K562 (cell line): ENCODE data around the gene DNAJC1. TPM values are rescaled to one million over a fixed set of nuclear protein-coding genes. Genes with fewer than 3 reads are reported as not detected.

Source experiments
- ATAC-seq: fragments of 200-7000 bp; cut with Tn5 transposase; 3 replicates; pipeline ENCODE4 v1.9.1; 2020; ENCODE audit warnings: moderate library complexity
- BruUV-seq: library from RNA; stranded (reverse); fragments of 400-500 nt; replicated peaks from 2 replicates; lab custom pipeline; 2021; lab: Mats Ljungman, UMichigan
- CTCF ChIA-PET: fragments of 300-600 bp; formaldehyde crosslinking; extraction: SDS; loops from one replicate; lab custom pipeline; 2021; ENCODE audit warnings: low intra/inter-chr PET ratio; lab: Yijun Ruan, JAX
- POLR2A ChIA-PET: fragments of 300-600, 350-650 bp; sonication (Branson Sonifier 250); formaldehyde crosslinking; extraction: SDS; loops from one replicate; lab custom pipeline; 2021; ENCODE audit warnings: antibody characterized with exemption, inconsistent platforms; lab: Yijun Ruan, JAX
- DNase-seq, 4 experiments: peaks; one replicate each; pipeline versions ENCODE4 v3.0.0 to v3.0.0-alpha.2; 2011 to 2018; ENCODE audit warnings: low spot score in 3 of 4, mixed read lengths in 3 of 4; ENCODE audit errors: extremely low read depth in 1 of 4
- FAIRE-seq: peaks from 2 replicates; lab custom pipeline; 2011; peaks lifted over from hg19 to GRCh38; lab: Jason Lieb, UNC
- H2AFZ ChIP-seq: 2 replicates; pipeline ENCODE4 v1.6.0; 2011; ENCODE audit warnings: low read depth, low read length, control low read depth, inconsistent platforms
- H3K27ac ChIP-seq: fragments of 200-600 bp; 3 replicates; pipeline ENCODE4 v1.8.0; 2011; ENCODE audit warnings: low read depth, mild to moderate bottlenecking, control low read depth, inconsistent platforms, low read length, moderate library complexity, mixed read lengths; ENCODE audit errors: extremely low read depth
- H3K27me3 ChIP-seq, 2 experiments: fragments of 300-600 bp in 1 of 2; 2 replicates in 1 of 2; 3 replicates in 1 of 2; pipeline versions ENCODE4 v1.6.0 to v1.8.0; 2011; ENCODE audit warnings: inconsistent platforms in 2 of 2, low read length in 2 of 2, mild to moderate bottlenecking in 1 of 2, mixed read lengths in 1 of 2, moderate library complexity in 1 of 2; ENCODE audit not compliant: control insufficient read depth in 2 of 2, insufficient read depth in 2 of 2
- H3K36me3 ChIP-seq: fragments of 300-600 bp; 3 replicates; pipeline ENCODE4 v1.8.0; 2011; ENCODE audit warnings: mild to moderate bottlenecking, low read length, inconsistent platforms; ENCODE audit not compliant: control insufficient read depth, insufficient read depth
- H3K4me1 ChIP-seq, 2 experiments: fragments of 200-600 bp in 1 of 2; replicated peaks in 1 of 2; 2 replicates in 1 of 2; 3 replicates in 1 of 2; pipeline versions ENCODE4 v1.5.1 to v1.8.0; 2011; ENCODE audit warnings: inconsistent platforms in 2 of 2, low read length in 2 of 2, mild to moderate bottlenecking in 1 of 2, mixed read lengths in 1 of 2, moderate library complexity in 1 of 2; ENCODE audit not compliant: control insufficient read depth in 2 of 2, insufficient read depth in 2 of 2
- H3K4me2 ChIP-seq: 2 replicates; pipeline ENCODE4 v1.6.1; 2011; ENCODE audit warnings: low read length, control low read depth, inconsistent platforms, mixed read lengths; ENCODE audit not compliant: insufficient read depth
- H3K4me3 ChIP-seq: fragments of 200-600 bp; sonication (generic), shearing (Covaris generic); 2 replicates; pipeline ENCODE4 v1.5.1; 2016; ENCODE audit warnings: control low read depth, inconsistent platforms
- H3K79me2 ChIP-seq: fragments of 200-600 bp; 3 replicates; pipeline ENCODE4 v1.8.0; 2011; ENCODE audit warnings: low read length, inconsistent platforms; ENCODE audit not compliant: control insufficient read depth, insufficient read depth
- H3K9ac ChIP-seq, 2 experiments: 2 replicates each; pipeline versions ENCODE4 v1.6.0 to v1.6.1; 2011; ENCODE audit warnings: low read depth in 2 of 2, low read length in 2 of 2, control low read depth in 1 of 2, inconsistent platforms in 1 of 2, mild to moderate bottlenecking in 1 of 2, mixed read lengths in 1 of 2; ENCODE audit not compliant: insufficient read depth in 1 of 2
- H3K9me1 ChIP-seq: one replicate; pipeline ENCODE4 v1.6.0; 2011; ENCODE audit warnings: inconsistent platforms, mild to moderate bottlenecking, low read length, moderate library complexity; ENCODE audit not compliant: control insufficient read depth, insufficient read depth
- H3K9me3 ChIP-seq: replicated peaks from 2 replicates; pipeline ENCODE4 v1.5.1; 2011; ENCODE audit warnings: low read depth, low read length, inconsistent platforms; ENCODE audit not compliant: control insufficient read depth, insufficient read depth
- H4K20me1 ChIP-seq: replicated peaks from 2 replicates; pipeline ENCODE4 v1.6.1; 2011; ENCODE audit warnings: low read length, inconsistent platforms, mixed read lengths; ENCODE audit not compliant: control insufficient read depth, insufficient read depth
- ASH1L ChIP-seq: fragments of 450-650 bp; IDR thresholded peaks from 2 replicates; pipeline ENCODE4 v1.6.1; 2018; ENCODE audit warnings: borderline replicate concordance, mild to moderate bottlenecking, low read depth; ENCODE audit not compliant: partially characterized antibody
- BRCA1 ChIP-seq, 2 experiments: fragments of 450-650 bp in 1 of 2; sonication (generic) in 1 of 2; formaldehyde crosslinking in 1 of 2; IDR thresholded peaks; 2 replicates each; pipeline versions ENCODE4 v1.5.0 to v1.6.1; 2017 to 2020; ENCODE audit warnings: mild to moderate bottlenecking in 1 of 2, missing genetic modification reagents in 1 of 2
- DPF2 ChIP-seq: fragments of 450-650 bp; IDR thresholded peaks from 2 replicates; pipeline ENCODE4 v1.6.1; 2016
- LCOR ChIP-seq: sonication (generic); formaldehyde crosslinking; IDR thresholded peaks from 2 replicates; pipeline ENCODE4 v1.8.0; 2022; ENCODE audit warnings: mild to moderate bottlenecking, missing genetic modification reagents
- MCM2 ChIP-seq: fragments of 450-650 bp; IDR thresholded peaks from 2 replicates; pipeline ENCODE4 v1.6.1; 2017; ENCODE audit warnings: low read depth, mild to moderate bottlenecking
- NBN ChIP-seq: fragments of 450-650 bp; IDR thresholded peaks from 2 replicates; pipeline ENCODE4 v1.6.1; 2016; ENCODE audit warnings: low read depth, mild to moderate bottlenecking
- PRPF4 ChIP-seq: fragments of 200-400 bp; formaldehyde crosslinking; IDR thresholded peaks from one replicate; pipeline ENCODE4 v1.6.1; 2017; ENCODE audit warnings: low read length, low read depth, mild to moderate bottlenecking; ENCODE audit not compliant: insufficient read depth, poor library complexity, severe bottlenecking
- TARDBP ChIP-seq: fragments of 450-650 bp; IDR thresholded peaks from 2 replicates; pipeline ENCODE4 v1.6.1; 2016
- TEAD4 ChIP-seq, 2 experiments: sonication (generic) in 1 of 2; formaldehyde crosslinking in 1 of 2; IDR thresholded peaks; 2 replicates each; pipeline versions ENCODE4 v1.6.1 to v1.8.0; 2012 to 2022; ENCODE audit warnings: borderline replicate concordance in 1 of 2, inconsistent platforms in 1 of 2, low read length in 1 of 2, mild to moderate bottlenecking in 1 of 2, missing genetic modification reagents in 1 of 2
- ZNF311 ChIP-seq: fragments of 250-450 bp; sonication (Bioruptor Pico); IDR thresholded peaks from 2 replicates; pipeline ENCODE4 v1.4.0; 2020; ENCODE audit warnings: mild to moderate bottlenecking, moderate library complexity
- WGBS: fragments of 100-300 bp; shearing (Covaris generic); methylation state at CpG from one replicate; pipeline ENCODE4 v1.1.6; 2016; ENCODE audit warnings: low coverage, mixed read lengths; ENCODE audit not compliant: insufficient coverage; ENCODE audit errors: missing lambda C conversion rate; 5-methylcytosine and 5-hydroxymethylcytosine counted together
- in situ Hi-C: fragments of 300-500 bp; cut with MboI; formaldehyde crosslinking; loops from 4 replicates; pipeline ENCODE4 v1.15.0; 2018; ENCODE audit warnings: inconsistent platforms, mixed read lengths
- intact Hi-C: fragments of 100-400 bp; cut with micrococcal nuclease; formaldehyde crosslinking; loops from 2 replicates; pipeline ENCODE4 v1.14.2; 2022
- polyA plus RNA-seq, 8 experiments: library from polyadenylated mRNA; depleted of rRNA in 4 of 8; stranded (reverse) in 5 of 8; unstranded in 3 of 8; fragments of >200 nt; fragmentation: Nextera tagmentation in 2 of 8; fragmentation: Illumina TruSeq in 1 of 8; extraction: Ambion mirVana in 2 of 8; extraction: Trizol in 1 of 8; gene quantifications; 2 replicates each; pipeline versions ENCODE4 v1.2.1 to v1.2.3, GENCODE V29; 2011 to 2014; ENCODE audit warnings: inconsistent platforms in 1 of 8, missing spikeins in 1 of 8
- total RNA-seq, 7 experiments: library from RNA; depleted of rRNA in 6 of 7; stranded (reverse); fragments of >200 nt in 6 of 7; fragmentation: Illumina TruSeq in 2 of 7; extraction: Trizol in 2 of 7; gene quantifications; 2 replicates each; pipeline versions ENCODE4 v1.2.1 to v1.2.3, GENCODE V29; 2011 to 2021; ENCODE audit warnings: low replicate concordance in 1 of 7
- TF ChIP-seq, protein P1 (sequence below): fragments of 450-650 bp; formaldehyde crosslinking; conservative IDR thresholded peaks from 2 replicates; pipeline ENCODE4 v1.4.0; 2022; ENCODE audit warnings: mild to moderate bottlenecking, missing genetic modification characterization
- TF ChIP-seq, protein P2 (sequence below): sonication (generic); formaldehyde crosslinking; IDR thresholded peaks from 2 replicates; pipeline ENCODE4 v1.8.0; 2023; ENCODE audit warnings: mild to moderate bottlenecking, missing genetic modification reagents
- TF ChIP-seq, protein P3 (sequence below): fragments of 250-450 bp; sonication (Bioruptor Pico); IDR thresholded peaks from 2 replicates; pipeline ENCODE4 v1.8.0; 2022; ENCODE audit warnings: moderate library complexity, mild to moderate bottlenecking, inconsistent platforms

The DNAJC1 gene
- total and polyA plus RNA-seq, 9 of the 15 experiments (the other 6 are each of a cell fraction or from before 2014, with no cell fraction given) = 5.4 to 77.6 (median 40.3) TPM

DNA sequence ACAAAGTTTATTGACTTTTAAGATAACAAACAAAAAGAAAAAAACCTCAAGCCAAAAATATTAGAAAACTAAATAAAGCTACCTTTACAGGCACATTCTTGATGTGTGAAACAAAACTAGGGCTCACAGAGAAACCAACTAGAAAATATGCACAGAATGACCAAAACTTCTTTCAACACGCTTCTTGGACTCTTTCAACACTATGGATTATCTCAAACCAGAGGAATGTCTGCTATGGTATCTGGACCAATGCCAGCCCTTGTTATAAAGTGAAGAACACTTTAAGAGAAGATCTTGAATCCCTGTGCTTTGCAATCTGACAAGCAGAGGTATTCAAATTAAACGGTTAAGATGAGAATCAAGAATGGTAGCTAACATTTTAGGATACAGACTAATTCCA, 76.6 kb downstream of the DNAJC1 start:
- WGBS = 9% methylated on average over 2 of the region's 2 CpGs
- intact Hi-C loops = no loop called here
- Histone ChIP-seq H3K36me3 (no peaks in the 10 kb centered on the region), H3K4me3 (no peak overlapping the region), H3K27ac (no peak overlapping the region), H4K20me1 (no peaks in the 10 kb centered on the region), H2AFZ (no peak overlapping the region), H3K79me2 (peaks cover 32% of the 10 kb centered on the region), H3K9me3 (no peaks in the 10 kb centered on the region), H3K4me2 (no peak overlapping the region), H3K9ac (no peak overlapping the region), H3K9me1 (no peaks in the 10 kb centered on the region), H3K4me1 (peaks cover 0 to 20% of the 10 kb centered on the region in 2 experiments; a peak in 3 of 5 replicates), H3K27me3 (no peaks in the 10 kb centered on the region)
- BruUV-seq = no TSS peak
- DNase-seq (peak in 3 of 4 experiments; percentile 27 to 72 (median 42)), ATAC-seq (peak; percentile 60), FAIRE-seq (peak; percentile 56)
- in situ Hi-C loops = loop anchor here (25.0 kb wide), 1 partner anchor 440 kb away; no protein-coding TSS in a partner anchor
- CTCF ChIA-PET = no interaction called here
- POLR2A ChIA-PET = interaction anchor here (0.7 to 0.8 kb wide), 2 partner anchors 16 to 463 kb away, joined by 3 read pairs; no protein-coding TSS in a partner anchor
- TF ChIP-seq NBN = 0 out of 2 replicates have a peak, but pooled peaks have one; percentile 25
- TF ChIP-seq TEAD4 (IDR thresholded peaks at IDR 0.05; ENCODE audit: low read length) = peak; percentile 60
- no peak for TF ChIP-seq TEAD4 (CRISPR knock-in tag; IDR thresholded peaks at IDR 0.05; ENCODE audit: borderline replicate concordance)
- TF ChIP-seq, protein P1, sequence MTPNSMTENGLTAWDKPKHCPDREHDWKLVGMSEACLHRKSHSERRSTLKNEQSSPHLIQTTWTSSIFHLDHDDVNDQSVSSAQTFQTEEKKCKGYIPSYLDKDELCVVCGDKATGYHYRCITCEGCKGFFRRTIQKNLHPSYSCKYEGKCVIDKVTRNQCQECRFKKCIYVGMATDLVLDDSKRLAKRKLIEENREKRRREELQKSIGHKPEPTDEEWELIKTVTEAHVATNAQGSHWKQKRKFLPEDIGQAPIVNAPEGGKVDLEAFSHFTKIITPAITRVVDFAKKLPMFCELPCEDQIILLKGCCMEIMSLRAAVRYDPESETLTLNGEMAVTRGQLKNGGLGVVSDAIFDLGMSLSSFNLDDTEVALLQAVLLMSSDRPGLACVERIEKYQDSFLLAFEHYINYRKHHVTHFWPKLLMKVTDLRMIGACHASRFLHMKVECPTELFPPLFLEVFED (CRISPR knock-in tag) = no peak
- TF ChIP-seq ASH1L = no peak
- no peak for TF ChIP-seq PRPF4
- TF ChIP-seq, protein P2, sequence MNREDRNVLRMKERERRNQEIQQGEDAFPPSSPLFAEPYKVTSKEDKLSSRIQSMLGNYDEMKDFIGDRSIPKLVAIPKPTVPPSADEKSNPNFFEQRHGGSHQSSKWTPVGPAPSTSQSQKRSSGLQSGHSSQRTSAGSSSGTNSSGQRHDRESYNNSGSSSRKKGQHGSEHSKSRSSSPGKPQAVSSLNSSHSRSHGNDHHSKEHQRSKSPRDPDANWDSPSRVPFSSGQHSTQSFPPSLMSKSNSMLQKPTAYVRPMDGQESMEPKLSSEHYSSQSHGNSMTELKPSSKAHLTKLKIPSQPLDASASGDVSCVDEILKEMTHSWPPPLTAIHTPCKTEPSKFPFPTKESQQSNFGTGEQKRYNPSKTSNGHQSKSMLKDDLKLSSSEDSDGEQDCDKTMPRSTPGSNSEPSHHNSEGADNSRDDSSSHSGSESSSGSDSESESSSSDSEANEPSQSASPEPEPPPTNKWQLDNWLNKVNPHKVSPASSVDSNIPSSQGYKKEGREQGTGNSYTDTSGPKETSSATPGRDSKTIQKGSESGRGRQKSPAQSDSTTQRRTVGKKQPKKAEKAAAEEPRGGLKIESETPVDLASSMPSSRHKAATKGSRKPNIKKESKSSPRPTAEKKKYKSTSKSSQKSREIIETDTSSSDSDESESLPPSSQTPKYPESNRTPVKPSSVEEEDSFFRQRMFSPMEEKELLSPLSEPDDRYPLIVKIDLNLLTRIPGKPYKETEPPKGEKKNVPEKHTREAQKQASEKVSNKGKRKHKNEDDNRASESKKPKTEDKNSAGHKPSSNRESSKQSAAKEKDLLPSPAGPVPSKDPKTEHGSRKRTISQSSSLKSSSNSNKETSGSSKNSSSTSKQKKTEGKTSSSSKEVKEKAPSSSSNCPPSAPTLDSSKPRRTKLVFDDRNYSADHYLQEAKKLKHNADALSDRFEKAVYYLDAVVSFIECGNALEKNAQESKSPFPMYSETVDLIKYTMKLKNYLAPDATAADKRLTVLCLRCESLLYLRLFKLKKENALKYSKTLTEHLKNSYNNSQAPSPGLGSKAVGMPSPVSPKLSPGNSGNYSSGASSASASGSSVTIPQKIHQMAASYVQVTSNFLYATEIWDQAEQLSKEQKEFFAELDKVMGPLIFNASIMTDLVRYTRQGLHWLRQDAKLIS (CRISPR knock-in tag) = no peak
- TF ChIP-seq ZNF311 (CRISPR knock-in tag) = no peak
- TF ChIP-seq DPF2 = peak; percentile 54
- TF ChIP-seq BRCA1 (IDR thresholded peaks at IDR 0.05) = no peak
- no peak for TF ChIP-seq BRCA1 (CRISPR knock-in tag; IDR thresholded peaks at IDR 0.05)
- TF ChIP-seq, protein P3, sequence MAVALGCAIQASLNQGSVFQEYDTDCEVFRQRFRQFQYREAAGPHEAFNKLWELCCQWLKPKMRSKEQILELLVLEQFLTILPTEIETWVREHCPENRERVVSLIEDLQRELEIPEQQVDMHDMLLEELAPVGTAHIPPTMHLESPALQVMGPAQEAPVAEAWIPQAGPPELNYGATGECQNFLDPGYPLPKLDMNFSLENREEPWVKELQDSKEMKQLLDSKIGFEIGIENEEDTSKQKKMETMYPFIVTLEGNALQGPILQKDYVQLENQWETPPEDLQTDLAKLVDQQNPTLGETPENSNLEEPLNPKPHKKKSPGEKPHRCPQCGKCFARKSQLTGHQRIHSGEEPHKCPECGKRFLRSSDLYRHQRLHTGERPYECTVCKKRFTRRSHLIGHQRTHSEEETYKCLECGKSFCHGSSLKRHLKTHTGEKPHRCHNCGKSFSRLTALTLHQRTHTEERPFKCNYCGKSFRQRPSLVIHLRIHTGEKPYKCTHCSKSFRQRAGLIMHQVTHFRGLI (CRISPR knock-in tag) = no peak
- no peak for TF ChIP-seq LCOR (CRISPR knock-in tag)
- TF ChIP-seq TARDBP = no peak
- TF ChIP-seq MCM2 = no peak
